Skeletal muscle tissue (tissue), 4 donors: ENCODE results near the gene ADSL. TPM values are rescaled to one million over a fixed set of nuclear protein-coding genes. Genes with fewer than 3 reads are reported as not detected.

Source experiments
- H3K27ac ChIP-seq: one replicate; pipeline ENCODE4 v1.7.0; 2013; ENCODE audit warnings: mild to moderate bottlenecking, low read depth, low read length, inconsistent platforms
- H3K27me3 ChIP-seq, 3 donors: one replicate each; pipeline ENCODE4 v1.7.0; 2013; ENCODE audit warnings: low read length in 3 of 3; ENCODE audit not compliant: control insufficient read depth in 3 of 3, insufficient read depth in 3 of 3
- H3K36me3 ChIP-seq, 3 donors: one replicate each; pipeline ENCODE4 v1.7.0; 2013; ENCODE audit warnings: low read length in 3 of 3; ENCODE audit not compliant: control insufficient read depth in 3 of 3, insufficient read depth in 3 of 3
- H3K4me1 ChIP-seq, 3 donors: one replicate each; pipeline ENCODE4 v1.7.0; 2013; ENCODE audit warnings: low read length in 3 of 3, mild to moderate bottlenecking in 3 of 3; ENCODE audit not compliant: control insufficient read depth in 3 of 3, insufficient read depth in 3 of 3
- H3K4me3 ChIP-seq, 3 donors: one replicate each; pipeline ENCODE4 v1.7.0; 2013; ENCODE audit warnings: low read length in 3 of 3
- H3K9ac ChIP-seq, 3 donors: one replicate each; pipeline ENCODE4 v1.7.0; 2013; ENCODE audit warnings: low read length in 3 of 3, mild to moderate bottlenecking in 3 of 3, moderate library complexity in 2 of 3, low read depth in 1 of 3
- H3K9me3 ChIP-seq, 3 donors: one replicate each; pipeline ENCODE4 v1.7.0; 2013; ENCODE audit warnings: low read length in 3 of 3; ENCODE audit not compliant: control insufficient read depth in 3 of 3
- total RNA-seq: library from RNA; depleted of rRNA; stranded (reverse); fragments of >200 nt; gene quantifications from one replicate; pipeline ENCODE4 v1.2.3, GENCODE V29; 2014
- donor health status: Osteomylitis.

ADSL gene
- total RNA-seq, 1 donor from 2014 or later = 281 TPM

DNA sequence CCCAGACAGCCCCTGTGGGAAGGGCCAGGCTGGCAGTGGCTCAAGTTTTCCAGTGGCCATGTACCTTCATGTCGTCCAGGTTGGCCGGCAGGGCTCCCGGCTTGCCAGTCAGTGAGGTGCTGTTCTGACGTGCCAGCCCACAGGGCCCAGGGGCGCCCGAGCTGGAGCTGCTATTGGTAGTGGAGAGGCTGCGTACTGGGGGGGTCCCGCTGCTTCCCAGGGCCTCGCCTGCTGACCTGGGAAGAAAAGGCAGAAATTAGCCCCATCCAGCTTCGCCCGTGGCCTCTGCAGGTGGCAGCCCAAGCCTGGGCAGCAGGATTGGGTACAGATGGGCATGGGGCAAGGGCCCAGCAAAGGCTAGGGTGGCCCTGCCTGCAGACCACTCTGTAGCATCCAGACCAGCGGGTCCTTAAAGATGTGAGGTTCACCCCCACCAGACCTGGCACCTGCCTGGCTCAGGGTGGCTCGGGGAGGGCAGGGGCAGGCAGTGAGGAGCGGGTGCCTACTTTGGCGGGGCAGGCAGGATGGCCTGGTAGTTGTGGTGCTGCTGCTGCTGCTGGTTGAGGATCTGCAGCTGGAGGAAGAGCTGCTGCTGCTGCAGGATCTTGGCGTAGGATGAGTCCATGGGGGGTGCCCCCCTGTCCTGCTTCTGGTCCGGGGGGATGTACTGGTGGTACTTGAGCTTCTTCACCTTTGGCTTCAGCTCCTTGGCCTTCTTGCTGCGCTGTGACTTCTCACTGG, 74.2 kb downstream of the ADSL start:
- no peak overlapping the region for H3K4me3 ChIP-seq
- H3K27ac ChIP-seq = no peak overlapping the region
- H3K9me3 ChIP-seq = no peaks in the 10 kb centered on the region
- no peak overlapping the region for H3K9ac ChIP-seq
- peaks cover 63 to 84% (median 77%) of the 10 kb centered on the region in 3 donors for H3K36me3 ChIP-seq
- H3K27me3 ChIP-seq = no peaks in the 10 kb centered on the region
- peaks cover 36 to 46% (median 36%) of the 10 kb centered on the region in 3 donors for H3K4me1 ChIP-seq

DNA sequence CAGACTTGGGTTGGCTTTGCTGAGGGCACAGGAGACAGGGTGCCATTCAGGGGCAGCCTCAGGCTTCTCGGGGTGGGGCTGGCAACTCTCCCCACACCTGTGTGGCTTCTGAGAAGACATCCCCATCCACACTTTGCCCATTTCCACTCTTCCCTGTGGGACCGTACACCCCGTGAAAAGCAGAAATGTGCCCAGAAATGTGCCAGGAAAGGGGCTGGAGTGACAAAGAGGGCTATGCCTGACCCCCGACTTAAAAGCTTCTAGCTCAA, 74.7 kb downstream of the ADSL start:
- H3K27me3 ChIP-seq = no peaks in the 10 kb centered on the region
- no peak overlapping the region for H3K27ac ChIP-seq
- no peak overlapping the region for H3K4me3 ChIP-seq
- H3K36me3 ChIP-seq = peaks cover 61 to 86% (median 76%) of the 10 kb centered on the region in 3 donors
- H3K9me3 ChIP-seq = no peaks in the 10 kb centered on the region
- no peak overlapping the region for H3K9ac ChIP-seq
- H3K4me1 ChIP-seq = peaks cover 39 to 46% (median 41%) of the 10 kb centered on the region in 3 donors

DNA sequence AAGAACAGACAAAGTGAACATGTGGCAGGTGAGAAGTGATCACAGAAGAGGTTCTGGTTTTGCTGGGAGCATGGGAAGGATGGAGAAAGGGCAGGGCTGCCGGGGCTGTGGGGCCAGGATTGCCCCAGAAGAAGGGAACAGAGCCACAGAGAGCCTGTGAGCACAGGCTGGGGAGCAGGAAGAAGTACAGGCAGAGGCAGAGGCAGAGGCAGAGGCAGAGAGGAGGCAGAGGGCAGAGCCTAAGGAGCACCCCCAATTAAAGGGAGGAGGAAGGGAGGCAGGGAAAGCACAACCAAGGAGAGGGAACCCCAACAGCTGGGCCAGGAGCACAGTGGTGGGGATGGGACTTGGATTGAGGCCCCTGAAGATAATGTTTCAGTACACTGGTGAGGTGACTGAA, 75.6 kb downstream of the ADSL start:
- Histone ChIP-seq H3K4me1 (peaks cover 46 to 53% (median 48%) of the 10 kb centered on the region in 3 donors), H3K27ac (no peak overlapping the region), H3K36me3 (peaks cover 64 to 84% (median 71%) of the 10 kb centered on the region in 3 donors), H3K9me3 (no peaks in the 10 kb centered on the region), H3K27me3 (no peaks in the 10 kb centered on the region), H3K4me3 (no peak overlapping the region), H3K9ac (peak overlapping the region in 2 of 3 donors; percentile 23 to 68)

DNA sequence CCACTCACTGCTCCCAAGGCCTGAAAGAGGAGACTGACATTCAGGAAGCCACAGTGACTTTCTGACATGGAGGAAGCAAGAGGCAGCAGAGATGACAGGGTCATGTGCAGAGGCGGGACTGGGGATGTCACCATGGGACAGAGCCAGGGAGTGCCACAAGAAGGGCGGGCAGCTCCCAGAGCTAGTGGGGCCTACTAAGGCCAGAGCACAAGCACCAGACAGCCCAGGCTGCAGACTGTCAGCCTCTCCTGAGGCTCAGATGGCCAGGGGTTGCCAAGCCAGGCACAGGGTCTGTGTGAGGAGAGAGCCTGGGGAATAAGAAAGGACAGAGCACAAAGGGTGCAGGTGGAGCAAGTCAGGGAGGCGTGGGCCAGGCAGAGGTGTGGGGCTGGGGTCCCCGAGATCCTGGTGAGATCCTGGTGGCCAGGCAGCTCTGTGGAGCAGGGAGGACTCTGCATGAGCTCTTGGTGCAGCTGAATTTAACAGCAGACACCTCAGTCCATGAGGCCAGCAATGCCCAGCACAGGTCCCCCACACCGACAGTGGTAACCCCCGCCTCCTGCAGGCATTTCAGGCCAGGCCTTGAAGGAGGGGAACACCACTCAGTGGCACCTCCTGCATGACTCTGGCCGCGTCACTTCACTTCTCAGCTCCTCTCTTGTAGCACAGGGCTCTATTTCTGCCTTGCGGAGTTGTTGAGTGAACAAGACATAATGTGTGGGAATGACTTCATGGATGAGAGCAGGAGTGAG, 76.4 kb downstream of the ADSL start:
- no peaks in the 10 kb centered on the region for H3K9me3 ChIP-seq
- no peaks in the 10 kb centered on the region for H3K27me3 ChIP-seq
- peaks cover 67 to 82% (median 69%) of the 10 kb centered on the region in 3 donors for H3K36me3 ChIP-seq
- peak overlapping the region in 2 of 3 donors; percentile 10 to 23 for H3K9ac ChIP-seq
- H3K27ac ChIP-seq = peak overlapping the region; percentile 13
- H3K4me1 ChIP-seq = peaks cover 46 to 60% (median 51%) of the 10 kb centered on the region in 3 donors
- H3K4me3 ChIP-seq = no peak overlapping the region

DNA sequence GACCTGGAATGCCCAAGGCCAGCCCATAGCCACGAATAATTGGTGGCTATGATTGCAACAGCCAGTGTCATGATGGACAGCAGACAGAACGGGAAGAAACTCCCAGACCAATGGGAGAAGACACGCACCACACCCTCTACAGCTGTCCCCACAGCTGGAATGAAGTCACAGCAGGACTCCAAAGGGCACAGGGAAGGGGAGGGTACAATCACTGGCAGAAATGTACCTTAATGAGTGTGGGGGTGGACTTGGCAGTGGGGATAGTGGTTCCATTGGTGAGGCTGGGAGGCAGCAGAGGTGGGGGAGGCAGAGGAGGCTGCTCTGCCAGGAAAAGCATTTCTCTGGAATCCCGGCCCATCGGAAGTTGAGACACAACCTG, 77.0 kb downstream of the ADSL start:
- Histone ChIP-seq H3K27ac (no peak overlapping the region), H3K9me3 (no peaks in the 10 kb centered on the region), H3K4me1 (peaks cover 46 to 63% (median 51%) of the 10 kb centered on the region in 3 donors), H3K27me3 (no peaks in the 10 kb centered on the region), H3K36me3 (peaks cover 66 to 82% (median 73%) of the 10 kb centered on the region in 3 donors), H3K9ac (peak overlapping the region in 1 of 3 donors; percentile 10), H3K4me3 (no peak overlapping the region)

DNA sequence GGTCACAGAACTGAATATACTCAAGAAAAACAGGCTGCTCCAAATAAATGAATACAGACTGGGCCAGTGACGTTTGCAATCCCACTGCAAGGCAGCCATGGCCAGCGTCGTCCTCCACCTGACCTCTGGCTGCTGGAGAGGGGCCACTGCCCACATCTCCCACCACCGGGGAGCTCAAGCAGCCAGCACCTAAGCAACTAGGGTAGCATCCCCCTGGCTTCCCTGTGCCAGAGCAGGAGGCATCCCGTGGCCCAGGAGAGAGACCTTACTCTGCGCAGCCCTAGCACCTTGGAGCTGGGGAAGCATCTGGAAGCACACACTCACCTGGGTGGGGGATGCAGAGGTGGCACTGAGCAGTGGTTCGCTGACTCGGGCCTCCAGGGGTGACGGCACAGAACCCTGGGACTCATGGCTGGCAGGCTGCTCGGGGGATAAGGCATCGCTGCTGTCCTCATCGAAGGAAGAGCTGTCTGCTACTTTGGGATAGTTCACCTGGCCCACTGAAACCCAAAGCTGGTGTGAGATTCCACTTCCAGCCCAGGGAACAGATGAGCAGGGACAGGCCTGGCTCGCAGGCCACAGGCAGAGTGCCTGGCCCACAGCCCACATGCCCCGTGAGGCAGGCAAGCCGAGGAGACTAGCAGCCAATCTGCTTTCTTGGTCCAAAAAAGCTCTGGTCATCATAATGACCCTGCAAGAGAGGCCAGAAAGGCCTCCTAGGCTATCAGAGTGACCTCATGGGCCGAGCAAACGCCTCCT, 77.8 kb downstream of the ADSL start:
- no peaks in the 10 kb centered on the region for H3K27me3 ChIP-seq
- peaks cover 66 to 84% (median 74%) of the 10 kb centered on the region in 3 donors for H3K36me3 ChIP-seq
- H3K4me3 ChIP-seq = no peak overlapping the region
- H3K27ac ChIP-seq = peak overlapping the region; percentile 61
- H3K4me1 ChIP-seq = peaks cover 46 to 63% (median 51%) of the 10 kb centered on the region in 3 donors
- H3K9ac ChIP-seq = peak overlapping the region in 2 of 3 donors; percentile 40 to 46
- H3K9me3 ChIP-seq = no peaks in the 10 kb centered on the region

DNA sequence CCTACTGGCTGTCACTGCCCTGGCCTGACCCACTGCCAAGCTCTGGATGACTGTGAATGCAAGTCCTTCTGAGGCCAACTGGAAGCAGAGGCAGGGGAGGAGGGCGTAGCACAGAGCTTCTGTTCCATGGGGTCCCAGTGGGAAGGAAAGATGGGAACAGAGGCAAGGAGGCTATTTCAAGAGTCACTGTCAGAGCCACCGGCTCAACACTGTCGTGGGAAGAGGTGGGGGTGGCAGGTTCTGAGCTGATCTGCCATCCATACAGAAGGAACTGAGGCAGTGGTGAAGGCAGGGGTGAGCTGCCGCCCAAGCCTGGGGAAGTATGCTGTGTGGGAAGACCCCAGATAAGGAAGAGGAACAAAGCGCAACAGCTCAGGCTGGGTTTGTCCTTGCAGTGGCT, 78.8 kb downstream of the ADSL start:
- Histone ChIP-seq H3K27ac (peak overlapping the region; percentile 61), H3K4me3 (no peak overlapping the region), H3K27me3 (no peaks in the 10 kb centered on the region), H3K9me3 (no peaks in the 10 kb centered on the region), H3K4me1 (peaks cover 46 to 65% (median 51%) of the 10 kb centered on the region in 3 donors), H3K36me3 (peaks cover 66 to 83% (median 74%) of the 10 kb centered on the region in 3 donors), H3K9ac (peak overlapping the region in 1 of 3 donors; percentile 3)

DNA sequence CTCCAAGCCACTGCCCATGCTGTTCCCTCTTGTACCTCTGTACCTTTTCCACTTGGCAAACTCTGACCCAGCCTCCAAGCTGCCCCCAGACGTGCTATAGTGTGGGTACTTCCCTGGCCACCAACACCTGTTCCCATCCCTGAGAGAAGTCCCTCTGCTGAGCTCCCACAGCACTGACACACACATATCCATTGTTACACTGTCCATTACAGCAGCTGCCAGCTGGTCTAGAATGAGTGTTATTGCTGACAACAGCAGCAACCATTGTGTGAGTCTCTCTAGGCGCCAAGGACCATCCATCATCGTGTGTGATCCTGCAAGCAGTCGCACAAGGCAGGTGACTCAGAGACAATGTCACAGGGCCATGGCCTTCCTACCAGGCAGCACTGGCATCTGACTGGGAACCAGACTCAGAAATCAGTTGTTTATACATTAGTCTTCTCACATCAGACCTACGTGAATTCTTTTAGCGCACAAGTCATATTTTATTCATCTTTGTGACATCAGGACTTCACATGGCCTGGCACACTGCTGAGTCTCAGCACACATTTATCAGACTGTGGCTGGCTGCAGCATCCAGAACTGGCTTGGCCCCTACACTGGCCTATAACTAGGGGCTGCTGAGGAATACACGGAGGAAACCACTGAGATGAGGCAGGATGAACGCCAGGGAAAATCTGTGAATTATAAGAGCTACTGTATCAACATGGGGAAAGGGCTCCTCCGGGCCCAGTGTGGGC, 80.5 kb downstream of the ADSL start:
- peaks cover 50 to 70% (median 56%) of the 10 kb centered on the region in 3 donors for H3K4me1 ChIP-seq
- H3K36me3 ChIP-seq = peaks cover 52 to 70% (median 66%) of the 10 kb centered on the region in 3 donors
- H3K27ac ChIP-seq = peak overlapping the region; percentile 79

DNA sequence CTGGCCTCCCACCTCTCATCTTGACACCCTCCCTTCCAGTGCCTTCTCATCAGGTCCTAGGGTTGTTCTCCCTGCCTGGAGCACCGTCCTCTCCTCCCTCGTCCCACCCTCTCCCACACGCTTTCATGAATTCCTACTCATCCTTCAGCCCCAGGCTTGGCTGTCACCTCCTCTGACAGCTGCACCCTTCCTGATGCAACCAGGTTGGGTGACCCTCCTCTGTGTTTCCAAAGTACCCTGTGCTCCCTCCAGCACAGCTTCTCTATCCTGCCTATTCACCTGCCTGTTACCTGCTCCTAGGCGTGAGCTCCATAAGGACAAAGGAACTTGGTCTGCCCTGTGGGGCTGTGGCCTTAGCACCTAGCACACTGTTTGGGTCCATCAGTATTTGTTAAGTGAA, 82.5 kb downstream of the ADSL start:
- H3K4me1 ChIP-seq = peaks cover 36 to 61% (median 39%) of the 10 kb centered on the region in 3 donors
- H3K9me3 ChIP-seq = no peaks in the 10 kb centered on the region

More for the DNA sequence above, 80.5 kb downstream of the ADSL start:
- no peaks in the 10 kb centered on the region for H3K27me3 ChIP-seq
- H3K9me3 ChIP-seq = no peaks in the 10 kb centered on the region
- peak overlapping the region; percentile 29 to 66 (median 43) for H3K9ac ChIP-seq
- no peak overlapping the region for H3K4me3 ChIP-seq

More for the DNA sequence above, 82.5 kb downstream of the ADSL start:
- no peak overlapping the region for H3K9ac ChIP-seq
- no peak overlapping the region for H3K27ac ChIP-seq
- peaks cover 34 to 50% (median 50%) of the 10 kb centered on the region in 3 donors for H3K36me3 ChIP-seq
- H3K4me3 ChIP-seq = no peak overlapping the region
- no peaks in the 10 kb centered on the region for H3K27me3 ChIP-seq
